ENCODE data around the gene KCNAB1.

KCNAB1 gene

DNA sequence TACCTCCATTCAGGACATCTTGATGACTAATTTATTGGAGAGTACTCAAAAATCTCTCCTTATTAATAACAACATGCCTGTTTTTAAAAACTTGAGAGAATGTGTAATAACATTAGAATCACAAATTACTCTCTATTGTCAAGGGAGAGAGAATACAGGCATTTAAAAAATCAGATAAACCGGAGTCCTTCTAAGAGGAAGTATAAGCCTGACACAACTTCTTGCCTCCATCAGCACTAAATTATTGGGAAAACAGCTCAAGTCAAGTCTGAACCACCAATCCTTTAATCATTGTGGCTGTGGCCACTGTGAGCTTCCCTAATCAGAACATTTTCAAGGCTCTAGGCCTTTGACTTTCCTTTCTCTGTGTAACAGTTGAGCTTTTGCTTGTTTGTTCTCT lies 396.6 kb downstream of the KCNAB1 start:
- Histone ChIP-seq H2AFZ (ENCODE audit: low read depth, low read length, severe bottlenecking) (no peak overlapping the region), H4K20me1 (ENCODE audit: low read depth, low read length) (no peaks in the 10 kb centered on the region), H3K27me3 (ENCODE audit: low read length) (no peaks in the 10 kb centered on the region)

DNA sequence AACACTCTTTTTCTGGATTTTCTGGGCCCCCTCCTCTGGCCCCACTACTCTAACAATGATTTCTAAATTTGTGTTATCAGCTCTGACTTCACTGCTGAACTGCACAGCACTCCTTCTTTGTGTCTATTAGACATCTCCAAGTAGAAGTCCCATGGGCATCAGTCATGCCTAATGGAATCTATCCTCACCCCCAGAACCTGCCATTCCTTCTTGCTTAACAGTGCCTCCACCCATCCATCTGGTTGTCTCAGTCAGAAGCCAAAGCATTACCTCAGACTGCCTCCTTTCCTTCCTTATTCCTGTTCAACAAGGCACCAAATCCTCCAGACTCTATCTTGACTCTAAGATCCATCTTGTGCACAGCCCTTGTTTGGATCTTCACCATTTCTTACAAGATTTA lies 398.3 kb downstream of the KCNAB1 start:
- Histone ChIP-seq H3K36me3 (ENCODE audit: low read length) (no peaks in the 10 kb centered on the region), H3K9me2 (replicated peaks; ENCODE audit: insufficient read depth, low read length) (no peaks in the 10 kb centered on the region), H2AFZ (ENCODE audit: low read depth, low read length, severe bottlenecking) (no peak overlapping the region), H3K9me3 (ENCODE audit: insufficient read depth, low read length) (no peaks in the 10 kb centered on the region), H3F3A (ENCODE audit: insufficient read depth) (no peaks in the 10 kb centered on the region), H3K9ac (ENCODE audit: low read length) (no peak overlapping the region), H3K79me2 (ENCODE audit: insufficient read depth, low read length) (no peaks in the 10 kb centered on the region), H3K4me2 (ENCODE audit: low read depth, low read length, poor library complexity, severe bottlenecking) (no peak overlapping the region), H3K27me3 (ENCODE audit: low read length) (no peaks in the 10 kb centered on the region), H4K20me1 (ENCODE audit: low read depth, low read length) (no peaks in the 10 kb centered on the region), H3K4me3 (ENCODE audit: insufficient read depth, low read length, poor library complexity, severe bottlenecking) (no peak overlapping the region), H3K27ac (ENCODE audit: low read depth, low read length) (no peak overlapping the region)
- TF ChIP-seq EZH2phosphoT487 (conservative IDR thresholded peaks at IDR 0.05; ENCODE audit: low read length), result no peak
- TF ChIP-seq, protein P1, sequence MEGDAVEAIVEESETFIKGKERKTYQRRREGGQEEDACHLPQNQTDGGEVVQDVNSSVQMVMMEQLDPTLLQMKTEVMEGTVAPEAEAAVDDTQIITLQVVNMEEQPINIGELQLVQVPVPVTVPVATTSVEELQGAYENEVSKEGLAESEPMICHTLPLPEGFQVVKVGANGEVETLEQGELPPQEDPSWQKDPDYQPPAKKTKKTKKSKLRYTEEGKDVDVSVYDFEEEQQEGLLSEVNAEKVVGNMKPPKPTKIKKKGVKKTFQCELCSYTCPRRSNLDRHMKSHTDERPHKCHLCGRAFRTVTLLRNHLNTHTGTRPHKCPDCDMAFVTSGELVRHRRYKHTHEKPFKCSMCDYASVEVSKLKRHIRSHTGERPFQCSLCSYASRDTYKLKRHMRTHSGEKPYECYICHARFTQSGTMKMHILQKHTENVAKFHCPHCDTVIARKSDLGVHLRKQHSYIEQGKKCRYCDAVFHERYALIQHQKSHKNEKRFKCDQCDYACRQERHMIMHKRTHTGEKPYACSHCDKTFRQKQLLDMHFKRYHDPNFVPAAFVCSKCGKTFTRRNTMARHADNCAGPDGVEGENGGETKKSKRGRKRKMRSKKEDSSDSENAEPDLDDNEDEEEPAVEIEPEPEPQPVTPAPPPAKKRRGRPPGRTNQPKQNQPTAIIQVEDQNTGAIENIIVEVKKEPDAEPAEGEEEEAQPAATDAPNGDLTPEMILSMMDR (IDR thresholded peaks at IDR 0.05; ENCODE audit: insufficient read depth, low read length, poor library complexity, severe bottlenecking), result no peak

More for the DNA sequence above, 396.6 kb downstream of the KCNAB1 start:
- no peaks in the 10 kb centered on the region for H3K9me2 ChIP-seq (replicated peaks; ENCODE audit: insufficient read depth, low read length)
- no peak overlapping the region for H3K27ac ChIP-seq (ENCODE audit: low read depth, low read length)
- no peak overlapping the region for H3K9ac ChIP-seq (ENCODE audit: low read length)
- H3K4me2 ChIP-seq (ENCODE audit: low read depth, low read length, poor library complexity, severe bottlenecking), result no peak overlapping the region
- TF ChIP-seq EZH2phosphoT487 (conservative IDR thresholded peaks at IDR 0.05; ENCODE audit: low read length), result no peak
- TF ChIP-seq, protein P1 (IDR thresholded peaks at IDR 0.05; ENCODE audit: insufficient read depth, low read length, poor library complexity, severe bottlenecking), result no peak
- H3F3A ChIP-seq (ENCODE audit: insufficient read depth), result no peaks in the 10 kb centered on the region
- H3K4me3 ChIP-seq (ENCODE audit: insufficient read depth, low read length, poor library complexity, severe bottlenecking), result no peak overlapping the region
- H3K36me3 ChIP-seq (ENCODE audit: low read length), result no peaks in the 10 kb centered on the region
- no peaks in the 10 kb centered on the region for H3K79me2 ChIP-seq (ENCODE audit: insufficient read depth, low read length)
- no peaks in the 10 kb centered on the region for H3K9me3 ChIP-seq (ENCODE audit: insufficient read depth, low read length)

DNA sequence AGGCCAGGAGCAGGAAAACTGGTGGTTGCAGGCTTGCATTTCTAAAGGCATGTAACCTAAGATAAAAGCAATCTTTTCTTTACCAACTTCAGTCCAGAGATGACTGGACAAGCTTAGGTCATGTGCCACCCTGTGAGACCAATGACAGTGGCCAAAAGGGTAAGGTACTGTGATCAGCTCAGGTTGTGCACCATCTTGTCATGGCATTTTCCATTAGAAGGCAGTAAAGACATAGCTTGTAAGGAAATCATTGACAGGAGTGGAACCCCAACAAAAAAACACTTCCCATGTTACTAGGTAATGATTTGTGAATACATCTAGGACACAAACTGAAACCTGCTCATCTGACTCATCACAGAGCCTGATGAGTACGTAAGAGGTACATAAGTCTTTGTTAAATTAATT lies 399.4 kb downstream of the KCNAB1 start:
- Histone ChIP-seq H3K27me3 (ENCODE audit: low read length) (no peaks in the 10 kb centered on the region), H3K4me2 (ENCODE audit: low read depth, low read length, poor library complexity, severe bottlenecking) (no peak overlapping the region)

More for the DNA sequence above, 399.4 kb downstream of the KCNAB1 start:
- Histone ChIP-seq H3K27ac (ENCODE audit: low read depth, low read length) (no peak overlapping the region), H3K9ac (ENCODE audit: low read length) (no peak overlapping the region), H3K4me3 (ENCODE audit: insufficient read depth, low read length, poor library complexity, severe bottlenecking) (no peak overlapping the region), H3K9me3 (ENCODE audit: insufficient read depth, low read length) (no peaks in the 10 kb centered on the region), H3K9me2 (replicated peaks; ENCODE audit: insufficient read depth, low read length) (no peaks in the 10 kb centered on the region), H3K79me2 (ENCODE audit: insufficient read depth, low read length) (no peaks in the 10 kb centered on the region), H3K36me3 (ENCODE audit: low read length) (no peaks in the 10 kb centered on the region), H3F3A (ENCODE audit: insufficient read depth) (no peaks in the 10 kb centered on the region), H4K20me1 (ENCODE audit: low read depth, low read length) (no peaks in the 10 kb centered on the region), H2AFZ (ENCODE audit: low read depth, low read length, severe bottlenecking) (no peak overlapping the region)
- TF ChIP-seq, protein P1 (IDR thresholded peaks at IDR 0.05; ENCODE audit: insufficient read depth, low read length, poor library complexity, severe bottlenecking), result no peak
- no peak for TF ChIP-seq EZH2phosphoT487 (conservative IDR thresholded peaks at IDR 0.05; ENCODE audit: low read length)
